A549 (cell line): ENCODE measurements around the gene CHORDC1. TPM values are rescaled to one million over a fixed set of nuclear protein-coding genes. Genes with fewer than 3 reads are reported as not detected.

Experiments used
- ATAC-seq, 2 experiments: fragments of 200-7000 bp in 1 of 2; fragments of >200 bp in 1 of 2; cut with Nextera tagmentation in 1 of 2; cut with Tn5 transposase in 1 of 2; 3 replicates each; pipeline versions ENCODE4 v1.8.0 to v1.9.1; 2018 to 2020; ENCODE audit warnings: mild to moderate bottlenecking in 1 of 2, moderate library complexity in 1 of 2
- CTCF ChIA-PET: fragments of 300-600 bp; sonication (Branson Sonifier 250); formaldehyde crosslinking; extraction: SDS; loops from one replicate; lab custom pipeline; 2021; ENCODE audit warnings: antibody characterized with exemption, inconsistent platforms; lab: Yijun Ruan, JAX
- POLR2A ChIA-PET: fragments of 350-600 bp; formaldehyde crosslinking; extraction: SDS; loops from one replicate; lab custom pipeline; 2021; ENCODE audit warnings: antibody characterized with exemption, inconsistent platforms; lab: Yijun Ruan, JAX
- DNase-seq, 2 experiments: peaks; one replicate each; pipeline versions ENCODE4 v3.0.0 to v3.0.0-alpha.2; 2011 to 2016; ENCODE audit warnings: low read depth in 1 of 2, low spot score in 1 of 2
- FAIRE-seq: peaks from 2 replicates; lab custom pipeline; 2011; peaks lifted over from hg19 to GRCh38; lab: Jason Lieb, UNC
- H3K27ac ChIP-seq, 2 experiments: fragments of >200 bp; sonication (Bioruptor Twin); formaldehyde crosslinking; 3 replicates each; pipeline ENCODE4 v1.5.1; 2016 to 2017
- H3K4me1 ChIP-seq: fragments of >200 bp; sonication (Bioruptor Twin); formaldehyde crosslinking; 3 replicates; pipeline ENCODE4 v1.6.1; 2016
- H3K4me2 ChIP-seq: fragments of >200 bp; sonication (Bioruptor Twin); formaldehyde crosslinking; 3 replicates; pipeline ENCODE4 v1.6.1; 2016
- H3K4me3 ChIP-seq: fragments of >200 bp; sonication (Bioruptor Twin); formaldehyde crosslinking; 3 replicates; pipeline ENCODE4 v1.5.1; 2016
- H3K9me3 ChIP-seq: fragments of >200 bp; sonication (Bioruptor Twin); formaldehyde crosslinking; 3 replicates; pipeline ENCODE4 v1.6.1; 2016
- CBX2 ChIP-seq: fragments of 200-600 bp; sonication (generic); IDR thresholded peaks from 2 replicates; pipeline ENCODE4 v1.6.1; 2016; ENCODE audit warnings: low read depth, mild to moderate bottlenecking, borderline replicate concordance
- CHD2 ChIP-seq: fragments of 150-350 bp; IDR thresholded peaks from 2 replicates; pipeline ENCODE4 v1.6.1; 2014; ENCODE audit warnings: low read length; ENCODE audit not compliant: partially characterized antibody
- EHMT2 ChIP-seq: fragments of 200-600 bp; sonication (generic); IDR thresholded peaks from 2 replicates; pipeline ENCODE4 v1.6.1; 2016; ENCODE audit warnings: antibody characterized with exemption, low read depth, mild to moderate bottlenecking, moderate library complexity
- ELK1 ChIP-seq: fragments of 150-350 bp; IDR thresholded peaks from 2 replicates; pipeline ENCODE4 v1.6.1; 2014; ENCODE audit warnings: low read depth, mild to moderate bottlenecking, low read length
- EP300 ChIP-seq, 2 experiments: fragments of >200 bp; sonication (Bioruptor Twin); formaldehyde crosslinking; IDR thresholded peaks; 2 replicates in 1 of 2; 3 replicates in 1 of 2; pipeline ENCODE4 v1.6.1; 2016 to 2017
- FOSL2 ChIP-seq, 2 experiments: fragments of 450-650 bp in 1 of 2; fragments of >200 bp in 1 of 2; sonication (Bioruptor Twin) in 1 of 2; formaldehyde crosslinking; IDR thresholded peaks; 2 replicates each; pipeline versions ENCODE4 v1.5.0 to v1.6.1; 2016 to 2020; ENCODE audit warnings: mild to moderate bottlenecking in 1 of 2, moderate library complexity in 1 of 2
- FOXS1 ChIP-seq: fragments of 250-450 bp; sonication (Bioruptor Pico); IDR thresholded peaks from 2 replicates; pipeline ENCODE4 v1.5.0; 2020; ENCODE audit warnings: mild to moderate bottlenecking, moderate library complexity
- HDAC2 ChIP-seq: fragments of 200-600 bp; sonication (generic); IDR thresholded peaks from 2 replicates; pipeline ENCODE4 v1.6.1; 2016
- HEYL ChIP-seq: fragments of 250-450 bp; sonication (Bioruptor Pico); IDR thresholded peaks from 2 replicates; pipeline ENCODE4 v1.8.0; 2021; ENCODE audit warnings: mild to moderate bottlenecking, moderate library complexity
- HOXA7 ChIP-seq: fragments of 250-450 bp; sonication (Bioruptor Pico); IDR thresholded peaks from 2 replicates; pipeline ENCODE4 v1.5.0; 2020; ENCODE audit warnings: mild to moderate bottlenecking, moderate library complexity
- HOXB13 ChIP-seq: fragments of 250-450 bp; sonication (Bioruptor Pico); IDR thresholded peaks from 2 replicates; pipeline ENCODE4 v1.5.0; 2020; ENCODE audit warnings: low read depth, mild to moderate bottlenecking, moderate library complexity
- JUN ChIP-seq, 2 experiments: fragments of >200 bp; sonication (Bioruptor Twin); formaldehyde crosslinking; IDR thresholded peaks; 2 replicates in 1 of 2; 3 replicates in 1 of 2; pipeline ENCODE4 v1.6.1; 2016 to 2017
- MAZ ChIP-seq: fragments of 150-350 bp; IDR thresholded peaks from 2 replicates; pipeline ENCODE4 v1.6.1; 2014; ENCODE audit warnings: antibody characterized with exemption, low read depth, low read length, borderline replicate concordance
- NR3C1 ChIP-seq: fragments of >200 bp; sonication (Bioruptor Twin); formaldehyde crosslinking; IDR thresholded peaks from 3 replicates; pipeline ENCODE4 v1.6.1; 2017
- RARB ChIP-seq: fragments of 250-450 bp; sonication (Bioruptor Pico); IDR thresholded peaks from 2 replicates; pipeline ENCODE4 v1.8.0; 2021; ENCODE audit warnings: mild to moderate bottlenecking, moderate library complexity
- SMC3 ChIP-seq: fragments of >200 bp; sonication (Bioruptor Twin); formaldehyde crosslinking; IDR thresholded peaks from 3 replicates; pipeline ENCODE4 v1.6.1; 2018; ENCODE audit warnings: inconsistent platforms
- SREBF2 ChIP-seq: fragments of 450-650 bp; IDR thresholded peaks from 2 replicates; pipeline ENCODE4 v1.6.1; 2014; ENCODE audit warnings: mild to moderate bottlenecking, moderate library complexity
- TFCP2L1 ChIP-seq: fragments of 250-450 bp; sonication (Bioruptor Pico); IDR thresholded peaks from 2 replicates; pipeline ENCODE4 v1.5.0; 2021; ENCODE audit warnings: mild to moderate bottlenecking
- ZFP36 ChIP-seq: fragments of 450-650 bp; IDR thresholded peaks from 2 replicates; pipeline ENCODE4 v1.6.1; 2014; ENCODE audit warnings: borderline replicate concordance; ENCODE audit not compliant: partially characterized antibody
- WGBS: methylation state at CpG from one replicate; pipeline ENCODE4 v1.1.6; 2017; ENCODE audit errors: missing lambda C conversion rate; 5-methylcytosine and 5-hydroxymethylcytosine counted together
- polyA plus RNA-seq, 4 experiments: library from polyadenylated mRNA; depleted of rRNA in 3 of 4; stranded (reverse); fragments of >200 nt; fragmentation: RNase III in 1 of 4; extraction: RNeasy Plus Mini Kit Qiagen cat#74134 plus additional on column Dnase treatment in 1 of 4; gene quantifications; 2 replicates in 3 of 4; 3 replicates in 1 of 4; pipeline ENCODE4 v1.2.3, GENCODE V29; 2011 to 2017

The CHORDC1 gene
- polyA plus RNA-seq, 2 of the 4 experiments (the other 2 are of a cell fraction): 83.8 to 163 TPM

GRCh38 chr11:90228056-90228455, 5.2 kb upstream of the CHORDC1 start:
- H3K4me1 ChIP-seq: peaks cover 10% of the 10 kb centered on the region; the same call in 2 of the 3 replicates
- 77% methylated on average over 3 of the region's 3 CpGs for WGBS
- no peaks in the 10 kb centered on the region for H3K9me3 ChIP-seq
- POLR2A ChIA-PET: no interaction called here
- ATAC-seq (no peak), FAIRE-seq (no peak), DNase-seq (no peak)
- CTCF ChIA-PET: no interaction called here
- no peak overlapping the region for H3K27ac ChIP-seq
- H3K4me3 ChIP-seq: no peak overlapping the region
- TF ChIP-seq ZFP36: no peak
- TF ChIP-seq CBX2: no peak
- no peak for TF ChIP-seq JUN (IDR thresholded peaks at IDR 0.05)
- TF ChIP-seq HDAC2: no peak
- no peak for TF ChIP-seq HOXB13 (CRISPR knock-in tag)
- TF ChIP-seq ELK1: no peak
- no peak for TF ChIP-seq HOXA7 (CRISPR knock-in tag)
- H3K4me2 ChIP-seq: no peak overlapping the region

- H3K4me3 ChIP-seq: peak overlapping the region; percentile 94
- peak; percentile 75 to 82 for ATAC-seq
- peaks cover 39% of the 10 kb centered on the region for H3K4me1 ChIP-seq
- H3K27ac ChIP-seq: peak overlapping the region; percentile 90 to 93
- FAIRE-seq: no peak
- DNase-seq: no peak
- CTCF ChIA-PET: interaction anchor here (1.1 kb wide), 1 partner anchor 14 kb away, joined by 3 read pairs; no protein-coding TSS in a partner anchor
- H3K9me3 ChIP-seq: no peaks in the 10 kb centered on the region
- POLR2A ChIA-PET: interaction anchor here (0.6 kb wide), 1 partner anchor 19 kb away, joined by 3 read pairs; no protein-coding TSS in a partner anchor
- WGBS: 0% methylated on average over 12 of the region's 12 CpGs
- TF ChIP-seq HEYL (CRISPR knock-in tag): no peak
- TF ChIP-seq MAZ: no peak
- no peak for TF ChIP-seq TFCP2L1 (CRISPR knock-in tag)
- peak overlapping the region; percentile 82 for H3K4me2 ChIP-seq
Measured at GRCh38 chr11:90223248-90223585, 368 bp upstream of the CHORDC1 start.

GRCh38 chr11:90221803-90222458, 918 bp downstream of the CHORDC1 start:
- no peak for FAIRE-seq
- no peak; a peak in 2 of 6 replicates for ATAC-seq
- ChIA-PET CTCF (no interaction called here), POLR2A (no interaction called here)
- peak overlapping the region; percentile 90 to 93 for H3K27ac ChIP-seq
- peak overlapping the region; percentile 94 for H3K4me3 ChIP-seq
- no peak for DNase-seq
- peaks cover 47% of the 10 kb centered on the region for H3K4me1 ChIP-seq
- peak overlapping the region; percentile 89 for H3K4me2 ChIP-seq
- WGBS: 2% methylated on average over 16 of the region's 16 CpGs
- no peak for TF ChIP-seq RARB (CRISPR knock-in tag)
- TF ChIP-seq FOXS1 (CRISPR knock-in tag): no peak
- TF ChIP-seq HEYL (CRISPR knock-in tag): no peak
- TF ChIP-seq NR3C1: no peak
- no peak for TF ChIP-seq SREBF2
- no peak for TF ChIP-seq EHMT2
- no peak for TF ChIP-seq SMC3
- no peak for TF ChIP-seq CHD2
- no peak for TF ChIP-seq EP300 (IDR thresholded peaks at IDR 0.05)
- no peaks in the 10 kb centered on the region for H3K9me3 ChIP-seq

- ATAC-seq (no peak), DNase-seq (peak in 1 of 2 experiments; percentile 7), FAIRE-seq (no peak)
- Histone ChIP-seq H3K4me2 (peak overlapping the region; percentile 89), H3K4me3 (peak overlapping the region; percentile 94)
- 71% methylated on average over 1 of the region's 1 CpG for WGBS
- POLR2A ChIA-PET: no interaction called here
- TF ChIP-seq CHD2 (no peak), FOSL2 (IDR thresholded peaks at IDR 0.05) (no peak), FOSL2 (CRISPR knock-in tag; IDR thresholded peaks at IDR 0.05) (peak; percentile 31; the same call in 1 of the 2 replicates)
- TF ChIP-seq, all 56 proteins: peak for 1
- H3K4me1 ChIP-seq: peaks cover 47% of the 10 kb centered on the region
- CTCF ChIA-PET: interaction anchor here (2.0 kb wide), 1 partner anchor 16 kb away, joined by 14 read pairs; no protein-coding TSS in a partner anchor
- H3K27ac ChIP-seq: no peak overlapping the region
- no peaks in the 10 kb centered on the region for H3K9me3 ChIP-seq
Measured at GRCh38 chr11:90220391-90220790, 2.5 kb downstream of the CHORDC1 start.
